RCC 7860 (cell line): ENCODE data around the gene COL27A1.

Source experiments
- DNase-seq: peaks from one replicate; pipeline ENCODE4 v3.0.0-alpha.2; 2015; ENCODE audit warnings: low spot score
- FAIRE-seq: peaks from 2 replicates; lab custom pipeline; 2012; peaks lifted over from hg19 to GRCh38; lab: Jason Lieb, UNC

Gene COL27A1

DNA sequence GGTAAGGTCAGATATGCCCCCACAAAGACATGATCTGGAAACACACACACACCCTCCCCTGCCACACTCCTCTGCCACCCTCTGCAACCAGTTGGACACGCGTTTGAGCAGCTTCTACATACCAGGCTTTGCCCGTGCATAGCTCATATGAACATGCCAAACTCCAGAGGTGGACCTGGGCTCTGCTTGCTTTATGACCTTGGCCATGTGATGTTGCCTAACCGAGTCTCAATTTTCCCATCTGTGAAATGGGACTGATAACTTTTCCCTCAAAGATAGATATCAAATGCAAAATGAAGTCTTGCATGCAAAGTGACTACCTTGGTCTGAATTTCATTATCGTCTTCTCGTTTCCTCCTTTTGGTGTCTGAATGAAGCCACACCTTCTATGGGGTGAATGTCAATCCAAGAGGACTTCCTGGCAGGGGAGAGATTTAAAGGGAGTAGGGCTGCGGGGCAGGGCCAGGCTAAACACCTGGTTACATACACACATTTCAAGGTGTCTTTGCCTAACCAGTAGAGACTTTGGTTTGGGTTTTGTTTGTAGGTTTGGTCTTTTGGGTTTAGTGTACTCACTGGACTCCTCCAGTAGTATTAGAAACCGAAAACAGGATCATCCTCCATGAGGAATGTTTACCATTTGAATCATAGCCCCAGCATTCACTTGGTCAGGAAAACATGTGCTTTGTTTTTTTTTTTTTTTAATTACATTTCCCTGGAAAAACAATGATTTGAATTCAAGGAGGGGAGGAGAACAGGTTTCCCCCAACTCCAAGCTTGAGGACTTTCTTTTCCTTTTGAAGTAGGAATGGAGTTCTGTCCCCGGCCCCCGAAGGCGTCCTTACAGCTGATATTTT lies 63.2 kb downstream of the COL27A1 start:
- FAIRE-seq: no peak
- DNase-seq: no peak

DNA sequence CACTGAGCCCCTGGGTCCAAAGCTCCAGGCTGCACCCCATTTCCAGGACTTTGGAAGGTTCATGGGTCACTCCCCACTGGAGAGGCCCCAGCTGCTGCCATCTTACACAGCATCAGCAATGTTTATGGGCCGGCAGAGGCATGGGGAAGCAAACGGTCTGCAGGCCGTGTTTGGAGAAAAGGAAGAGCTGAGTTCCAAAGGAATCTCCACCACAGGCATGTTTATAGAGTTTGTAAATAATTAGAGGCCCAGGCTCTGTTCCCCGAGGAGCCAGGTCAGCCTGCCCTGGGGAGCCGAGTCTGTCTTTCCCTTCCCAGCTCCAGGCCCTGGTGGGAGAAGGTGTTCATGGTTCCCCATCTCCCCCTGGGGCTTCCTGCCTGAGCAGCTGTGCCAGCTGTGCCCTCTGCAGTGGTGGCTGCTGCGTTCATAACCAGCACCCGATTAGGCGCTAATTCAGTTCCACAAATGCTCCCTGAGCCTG lies 64.8 kb downstream of the COL27A1 start:
- no peak for FAIRE-seq
- DNase-seq: no peak

DNA sequence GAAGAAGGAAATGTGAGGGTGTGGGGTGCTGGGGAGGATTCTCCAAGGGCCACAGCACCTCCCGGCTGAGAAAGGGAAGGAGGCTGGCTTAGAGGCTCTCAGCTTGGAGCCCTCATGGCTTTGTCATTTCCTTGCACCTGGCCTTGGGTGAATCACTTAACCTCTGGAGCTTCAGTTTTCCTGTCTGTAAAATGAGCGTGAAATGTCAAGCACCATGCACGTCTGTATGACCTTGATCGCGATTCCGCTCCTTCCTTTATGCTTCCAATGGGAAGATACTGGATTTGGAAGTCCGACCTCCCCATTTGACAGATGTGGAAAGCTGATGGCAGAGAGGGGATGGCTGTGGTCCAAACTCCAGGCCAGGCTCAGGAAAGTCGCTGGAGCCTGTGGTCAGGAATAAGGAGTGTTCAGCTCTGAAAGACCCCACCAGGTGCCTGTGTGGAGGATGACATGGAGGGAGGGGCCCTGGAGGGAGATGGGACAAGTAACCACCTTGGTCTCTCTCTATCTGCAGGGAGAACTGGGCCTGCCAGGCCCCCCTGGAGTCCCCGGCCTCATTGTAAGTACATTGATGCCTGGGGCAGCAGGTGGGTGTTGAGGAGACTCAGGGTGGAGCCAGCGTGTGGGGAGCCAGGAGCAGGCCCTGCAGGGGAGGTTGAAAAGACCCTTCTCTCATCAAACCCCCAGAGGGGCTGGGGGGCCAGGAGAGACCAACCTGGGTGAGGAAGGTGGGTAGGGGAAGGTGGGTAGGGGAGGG lies 66.5 kb downstream of the COL27A1 start:
- DNase-seq: no peak
- no peak for FAIRE-seq

DNA sequence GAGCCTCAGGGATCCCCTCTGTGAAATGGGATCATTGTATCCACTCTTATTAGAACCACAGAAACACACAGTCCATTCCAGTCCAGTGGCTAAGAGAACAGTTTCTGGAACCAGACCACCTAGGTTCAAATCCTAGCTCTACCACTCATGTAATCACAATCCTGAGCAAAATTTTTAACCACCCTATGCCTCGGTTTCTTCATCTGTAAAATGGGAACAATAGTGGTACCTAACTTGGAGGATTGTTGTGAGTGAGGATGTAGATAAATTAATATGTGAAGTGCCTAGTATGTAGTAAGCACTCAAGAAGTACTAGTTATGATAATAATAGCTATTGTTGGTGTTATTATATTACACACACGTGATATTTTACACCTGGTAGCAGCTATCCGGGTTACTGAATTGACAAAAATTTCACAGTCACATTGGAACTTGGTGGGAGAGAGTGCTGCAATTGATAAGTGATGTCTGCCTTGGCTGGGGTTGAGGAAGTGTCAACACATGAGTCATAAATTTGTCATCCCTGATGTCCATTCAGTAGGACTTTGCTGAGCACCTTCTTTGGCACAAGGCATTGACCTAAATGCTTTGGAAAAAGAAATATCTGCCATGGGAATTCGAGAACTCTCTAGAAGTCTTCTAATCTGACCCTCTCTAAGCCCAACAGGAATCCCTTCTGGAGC lies 68.4 kb downstream of the COL27A1 start:
- peak; percentile 73 for DNase-seq
- peak; percentile 88 for FAIRE-seq

DNA sequence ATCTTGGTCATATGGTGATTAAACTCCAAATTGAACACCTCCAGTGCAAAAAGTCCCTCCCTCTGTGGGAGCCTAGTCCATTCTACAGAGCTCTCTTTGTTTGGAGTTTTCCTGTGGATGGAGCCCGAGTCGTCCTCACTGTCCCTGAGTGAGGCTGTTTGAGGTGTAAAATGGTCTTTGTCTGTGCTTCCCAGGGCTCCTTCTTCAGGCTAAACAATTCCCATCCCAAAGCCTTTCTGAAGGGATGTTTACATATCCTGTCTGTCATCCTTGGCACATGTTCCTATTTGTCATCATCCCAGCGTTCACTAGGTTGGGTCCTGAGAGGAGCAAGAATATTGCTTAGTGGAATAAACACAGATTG lies 68.9 kb downstream of the COL27A1 start:
- DNase-seq: peak; percentile 53
- no peak for FAIRE-seq

DNA sequence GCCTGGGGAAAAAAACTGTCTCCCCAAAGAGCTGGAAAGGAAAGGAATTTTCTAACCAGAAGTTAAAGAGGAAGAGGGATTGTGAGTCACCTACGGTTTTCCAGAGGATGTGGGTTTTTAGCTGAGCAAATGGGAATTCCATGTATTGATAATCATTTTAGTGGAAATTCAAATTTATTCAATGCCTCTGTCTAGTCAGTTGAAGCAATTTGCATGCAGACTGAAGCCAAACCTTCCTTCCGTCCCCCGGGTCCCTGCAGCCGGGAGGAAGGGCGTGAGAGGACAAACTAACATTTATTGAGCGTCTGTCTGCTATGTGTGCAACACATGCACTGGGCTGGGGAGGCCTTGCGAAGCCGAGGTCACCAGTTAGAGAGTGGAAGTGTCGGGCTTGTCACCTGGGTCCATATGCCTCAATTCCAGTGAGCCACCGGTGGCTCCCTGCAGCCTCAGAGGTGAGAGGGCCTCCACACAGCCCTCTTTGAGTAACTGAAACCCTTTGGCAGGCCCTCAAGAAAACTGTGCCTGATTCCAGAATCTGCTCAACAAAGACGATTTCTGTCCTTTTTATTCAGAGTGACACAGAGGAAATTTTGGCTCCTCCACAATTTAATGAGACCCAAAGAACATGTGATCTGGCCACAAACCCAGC lies 70.3 kb downstream of the COL27A1 start:
- peak; percentile 78 for FAIRE-seq
- DNase-seq: peak; percentile 59

DNA sequence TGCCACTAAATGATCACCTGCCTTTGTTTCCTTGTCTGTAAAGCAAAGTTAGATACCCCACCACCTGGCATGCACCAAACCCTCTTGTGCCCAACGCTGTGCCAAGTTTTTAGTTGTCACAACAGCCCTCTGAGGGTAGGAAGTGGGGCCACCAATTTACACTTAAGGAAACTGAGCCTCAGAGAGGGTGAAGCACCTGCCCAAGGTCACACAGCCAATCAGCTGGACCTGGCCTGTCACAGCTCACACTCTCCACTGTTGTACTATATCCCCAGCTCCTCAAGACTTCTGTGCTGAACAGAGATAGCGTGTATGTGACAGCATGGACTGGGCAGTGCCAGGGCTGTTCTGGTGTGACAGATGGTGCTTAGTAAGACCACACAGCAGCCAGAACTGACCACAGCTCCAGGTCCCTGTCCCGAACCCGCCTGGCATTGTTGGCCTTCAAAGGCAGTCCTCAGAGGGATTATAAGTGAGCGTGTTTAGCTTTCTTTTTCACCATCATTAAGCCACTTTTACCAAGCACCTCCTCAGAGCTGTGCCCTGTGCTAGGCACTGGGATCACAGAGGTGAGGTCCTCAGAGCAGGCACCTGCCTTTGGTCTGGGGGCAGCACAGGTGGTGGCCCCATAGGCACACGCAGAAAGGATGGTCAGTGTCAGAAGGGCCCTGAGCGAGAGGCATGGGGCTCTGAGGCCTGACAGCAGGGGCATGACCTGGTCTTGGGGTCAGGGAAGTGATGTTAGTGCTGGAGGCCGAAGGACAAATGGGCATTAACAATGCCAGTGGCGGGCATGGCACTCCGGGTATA lies 71.1 kb downstream of the COL27A1 start:
- FAIRE-seq: no peak
- DNase-seq: no peak

DNA sequence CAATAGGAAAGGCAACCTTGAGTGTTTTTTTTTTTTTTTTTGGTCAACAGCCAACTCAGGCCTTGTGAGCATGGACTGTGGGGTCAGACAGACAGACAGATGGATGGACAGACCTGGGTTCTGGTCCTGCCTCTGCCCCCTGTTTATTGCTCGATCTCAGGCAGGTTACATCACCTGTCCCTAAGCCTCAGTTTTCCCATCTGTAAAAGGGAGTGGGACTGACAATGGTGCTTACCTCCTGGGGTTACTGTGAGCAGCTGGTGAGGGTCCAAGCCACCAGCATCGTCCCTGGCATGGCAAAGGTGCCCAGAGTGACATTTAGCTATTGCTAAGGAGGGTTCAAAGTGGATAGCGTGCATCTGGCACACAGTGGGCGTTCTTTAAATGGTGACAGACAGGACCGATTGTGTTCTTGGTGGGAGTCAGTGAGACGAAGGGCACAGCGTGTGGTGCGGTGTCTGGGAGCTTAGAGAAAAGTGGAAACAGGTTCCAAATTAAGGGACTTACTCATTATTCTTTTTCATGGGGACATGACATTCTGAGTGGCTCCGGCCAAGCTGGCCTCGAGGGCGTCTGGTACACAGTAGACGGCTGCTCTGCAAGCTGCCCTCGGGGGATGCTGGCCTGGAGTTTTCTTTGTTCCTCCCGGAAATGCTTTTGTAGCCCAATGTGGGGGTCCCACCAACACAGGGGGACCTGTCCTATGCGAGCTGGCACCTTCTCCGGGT lies 72.1 kb downstream of the COL27A1 start:
- no peak for FAIRE-seq
- no peak for DNase-seq

DNA sequence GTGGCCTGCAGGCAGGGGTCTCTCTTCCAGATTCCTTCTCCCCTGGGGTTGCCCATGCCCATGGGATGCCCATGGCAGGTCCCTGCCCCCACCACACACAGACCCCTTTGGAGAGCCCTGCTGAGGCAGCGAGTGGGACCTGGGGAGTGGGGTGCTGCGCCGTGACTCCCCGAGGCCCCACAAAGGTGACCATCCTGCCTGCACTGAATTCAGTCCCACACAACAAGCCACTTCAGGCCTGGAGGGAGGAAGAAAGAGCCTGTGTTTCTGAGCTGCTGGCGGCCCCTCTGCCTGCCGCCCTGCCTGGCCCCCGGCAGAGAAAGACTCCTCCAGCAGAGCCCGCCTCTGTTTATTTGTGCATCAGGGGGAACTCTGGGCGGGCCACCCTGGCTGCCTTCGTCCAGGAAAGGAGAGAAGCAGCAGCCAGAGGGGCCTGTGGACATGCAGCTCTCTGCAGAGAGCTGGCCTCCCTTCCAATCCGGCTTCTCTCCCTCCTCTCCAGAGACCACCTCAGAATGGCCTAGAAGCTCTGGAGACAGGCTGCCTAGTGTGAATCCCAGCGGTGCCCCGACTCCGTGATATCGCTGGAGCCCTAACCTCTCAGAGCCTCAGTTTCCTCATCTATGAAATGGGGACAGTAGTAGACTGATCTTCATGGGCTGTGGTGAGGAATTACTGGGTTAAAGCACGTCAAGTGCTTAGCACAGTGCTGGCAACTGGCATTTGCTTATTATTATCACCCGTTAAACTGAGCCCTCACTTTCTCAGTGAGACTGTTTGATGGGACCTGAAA lies 72.9 kb downstream of the COL27A1 start:
- DNase-seq (no peak), FAIRE-seq (no peak)

DNA sequence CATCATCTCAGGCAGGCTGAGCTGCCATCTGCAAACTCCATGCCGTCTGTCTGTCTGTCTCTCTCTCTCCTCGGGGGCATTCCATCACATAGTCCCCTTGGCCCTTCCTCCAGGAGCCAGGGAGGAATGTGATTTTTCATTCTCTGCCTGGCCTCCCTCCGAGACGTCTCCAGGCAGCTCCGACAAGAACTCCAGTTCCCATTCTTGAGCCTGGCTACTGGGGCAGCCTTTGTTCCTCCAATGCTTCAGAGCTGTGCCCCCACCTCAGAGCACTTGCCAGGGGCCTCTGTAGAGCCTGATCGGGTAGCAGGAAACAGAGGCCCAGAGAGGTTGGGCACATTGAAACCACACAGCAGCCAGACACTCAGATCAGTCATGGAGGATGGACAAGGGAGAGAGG lies 74.0 kb downstream of the COL27A1 start:
- FAIRE-seq: no peak
- DNase-seq: no peak

DNA sequence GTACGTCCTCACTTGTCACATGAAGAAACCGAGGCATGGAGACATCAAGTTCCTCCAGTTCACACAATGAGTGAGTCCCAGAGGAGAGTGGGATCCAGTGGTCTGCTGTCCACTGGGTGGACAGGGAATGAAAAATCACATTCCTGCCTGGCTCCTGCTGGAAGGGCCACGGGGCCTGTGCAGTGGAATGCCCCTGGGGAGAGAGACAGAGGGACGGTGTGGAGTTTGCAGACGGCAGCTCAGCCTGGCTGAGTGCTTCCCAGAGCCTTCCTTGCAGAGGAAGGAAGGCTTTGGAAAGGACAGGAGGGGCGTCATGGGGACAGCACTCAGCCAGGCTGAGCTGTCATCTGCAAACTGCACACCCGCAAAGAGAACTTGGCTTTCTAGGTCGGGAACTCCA lies 74.7 kb downstream of the COL27A1 start:
- DNase-seq (no peak), FAIRE-seq (no peak)

DNA sequence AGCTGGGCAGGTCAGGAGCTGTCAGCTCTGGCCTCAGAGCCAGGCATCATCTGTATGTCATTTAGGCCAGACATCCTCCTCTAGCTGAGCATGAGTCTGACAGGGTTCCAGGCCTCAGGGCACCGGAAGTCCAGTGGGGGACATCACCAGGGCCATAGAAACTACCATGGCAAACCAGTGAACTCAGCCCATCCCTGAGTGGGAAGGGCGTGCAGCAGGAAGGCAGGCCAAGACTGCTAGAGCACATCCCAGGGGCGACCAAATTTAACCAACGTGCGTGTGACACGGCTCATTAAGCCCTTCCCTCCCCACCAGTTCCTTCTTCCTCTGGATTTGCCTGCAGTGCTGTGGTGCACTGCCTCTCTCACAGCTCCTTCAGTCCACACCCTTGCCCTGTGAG lies 75.9 kb downstream of the COL27A1 start:
- FAIRE-seq: peak; percentile 77
- DNase-seq: peak; percentile 38

DNA sequence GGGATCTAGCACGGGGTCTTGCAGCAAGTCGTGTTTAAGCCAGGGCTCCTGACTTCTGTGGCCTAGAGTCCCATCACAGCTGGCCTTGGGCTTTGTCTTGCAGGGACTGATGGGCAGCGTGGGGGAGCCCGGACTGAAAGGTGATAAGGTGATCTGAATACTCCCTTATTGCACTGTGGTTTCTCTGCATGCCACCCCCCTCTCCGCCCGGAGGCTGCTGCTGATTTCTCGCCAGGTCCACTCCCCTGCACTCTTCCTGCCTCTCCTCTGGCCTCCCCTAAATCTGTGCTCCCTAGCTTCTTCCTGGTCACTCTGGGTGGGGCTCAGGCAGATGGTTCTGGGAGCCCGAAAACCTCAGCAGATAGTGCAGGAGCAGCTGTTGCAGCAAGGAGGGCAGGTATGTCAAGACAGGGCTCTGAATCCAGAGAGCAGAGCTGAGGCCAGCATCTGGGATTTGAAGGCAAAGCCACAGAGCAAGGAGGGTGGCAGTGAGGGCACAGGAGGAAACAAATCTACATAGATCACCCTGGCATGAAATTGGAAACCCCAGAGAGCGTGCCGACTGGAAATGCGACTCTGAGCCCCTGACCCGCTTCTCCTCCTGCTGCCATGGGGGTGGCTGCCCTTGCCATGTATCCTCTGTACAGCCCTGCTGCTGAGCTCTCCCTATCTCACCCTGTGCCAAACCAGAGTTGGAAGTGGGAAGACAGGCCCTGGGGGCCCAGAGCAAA lies 76.5 kb downstream of the COL27A1 start:
- no peak for FAIRE-seq

DNA sequence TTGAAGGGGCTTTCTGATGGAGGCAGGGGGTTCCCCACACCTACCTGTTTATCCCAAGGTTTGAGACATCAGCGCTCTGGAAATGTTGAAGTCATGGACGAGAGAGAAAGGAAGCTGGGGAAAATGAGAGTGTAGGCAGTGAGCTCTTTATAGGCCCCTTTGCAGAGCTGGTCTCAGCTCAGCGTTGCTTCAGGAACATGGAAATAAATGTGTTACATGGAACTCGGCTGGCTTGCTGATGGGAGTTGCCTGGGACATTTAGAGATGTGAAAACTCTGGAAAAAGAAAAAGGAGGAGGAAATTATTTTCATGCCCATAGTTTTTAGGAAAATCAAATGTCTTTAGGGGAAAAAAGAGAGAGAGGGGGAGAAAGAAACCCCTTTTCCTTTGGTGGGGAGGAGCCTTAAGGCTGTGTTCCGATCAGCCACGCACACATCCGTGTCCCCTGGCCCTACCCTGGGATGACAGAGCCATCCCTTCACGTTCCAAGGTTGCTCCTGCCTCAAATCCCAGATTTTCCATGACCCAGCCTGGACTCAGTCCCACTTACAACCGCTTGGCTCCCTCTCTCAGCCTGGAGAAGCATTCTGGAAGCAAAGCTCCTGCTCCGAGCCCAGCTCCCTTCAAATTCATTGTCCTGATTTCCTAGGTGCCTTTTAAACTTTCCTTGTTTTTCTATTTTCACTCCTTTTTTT lies 78.3 kb downstream of the COL27A1 start:
- DNase-seq (no peak), FAIRE-seq (no peak)

More for the DNA sequence above, 76.5 kb downstream of the COL27A1 start:
- DNase-seq: no peak

DNA sequence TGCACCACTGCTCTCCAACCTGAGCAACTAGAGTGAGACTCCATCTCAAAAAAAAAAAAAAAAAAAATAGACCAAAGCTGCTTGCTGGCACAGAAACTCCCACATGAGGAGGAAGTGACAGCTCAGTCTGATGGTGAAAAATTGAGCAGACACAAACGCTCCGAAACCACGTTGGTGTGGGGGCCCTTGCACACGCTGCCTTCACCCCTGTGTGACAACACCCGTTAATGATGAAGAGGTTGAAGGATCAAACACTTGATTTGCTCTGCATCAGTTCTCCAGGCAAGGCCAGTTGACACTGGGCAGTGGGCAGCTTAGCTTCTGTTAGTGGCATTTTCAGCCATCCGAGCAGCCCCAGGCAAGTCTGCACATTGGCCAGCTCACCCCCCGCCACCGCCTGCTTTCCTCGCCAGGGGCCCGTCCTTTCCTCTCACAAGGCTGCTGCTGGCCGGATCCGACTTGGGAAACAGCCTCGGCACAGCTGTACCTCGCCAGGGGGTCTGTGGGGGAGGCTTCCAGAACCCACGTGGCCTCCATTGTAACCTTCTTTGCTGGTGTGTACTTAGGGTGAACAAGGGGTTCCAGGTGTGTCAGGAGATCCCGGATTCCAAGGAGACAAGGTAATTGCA lies 79.8 kb downstream of the COL27A1 start:
- FAIRE-seq: no peak
- DNase-seq: no peak

DNA sequence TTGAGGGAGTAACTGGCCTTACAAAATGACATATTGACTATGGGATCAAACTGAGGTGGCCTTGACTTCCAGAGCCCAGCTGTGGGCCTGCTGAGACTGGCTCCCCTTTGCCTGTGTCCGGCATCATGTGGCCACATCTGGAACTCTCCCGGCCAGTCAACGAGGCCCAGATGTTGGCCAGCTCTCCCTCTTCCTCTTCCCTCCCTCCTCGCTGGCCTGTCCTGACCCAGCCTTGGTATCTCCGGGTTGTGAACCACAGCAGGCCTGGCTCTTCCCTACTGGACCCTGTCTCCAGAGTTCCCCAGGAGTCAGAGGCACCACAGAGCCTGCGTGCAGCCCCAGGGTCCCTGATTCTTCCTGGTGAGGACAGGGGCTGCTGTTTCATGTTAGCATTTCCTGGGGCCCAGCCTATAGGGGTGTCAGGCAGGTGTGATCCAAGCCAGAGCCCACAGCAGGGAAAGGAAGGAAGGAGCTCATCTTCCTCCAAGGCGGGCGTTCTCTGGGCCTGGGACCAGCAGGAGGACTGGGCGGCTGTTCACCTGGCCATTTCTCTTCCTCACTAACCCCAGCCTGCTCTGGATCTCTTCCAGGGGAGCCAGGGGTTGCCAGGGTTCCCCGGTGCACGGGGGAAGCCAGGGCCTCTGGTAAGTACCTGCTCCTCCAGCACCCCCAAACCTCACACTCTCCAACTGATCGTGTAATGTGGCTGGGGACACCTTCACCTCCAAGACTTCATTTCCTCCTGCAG lies 81.2 kb downstream of the COL27A1 start:
- FAIRE-seq (no peak), DNase-seq (no peak)
